Stimulated activated CD4-positive, alpha-beta T cell treated with anti-CD3 and anti-CD28 coated beads, TNF-alpha, amount 100 ng/mL, for 48 hours (primary cell): ENCODE data around the gene CEP104.

Source experiments
- DNase-seq, 3 donors: peaks; one replicate each; pipeline ENCODE4 v3.0.0-alpha.2; 2020; ENCODE audit warnings: low read depth in 3 of 3

CEP104 gene

GRCh38 chr1:3868464-3869006, 11.5 kb upstream of the CEP104 start:
- DNase-seq, result no peak

- no peak for DNase-seq
Measured at GRCh38 chr1:3865606-3866160, 8.7 kb upstream of the CEP104 start.

- DNase-seq, result no peak
Measured at GRCh38 chr1:3864884-3865283, 7.9 kb upstream of the CEP104 start.

GRCh38 chr1:3863231-3863935, 6.4 kb upstream of the CEP104 start:
- no peak for DNase-seq

- peak in 1 of 3 donors; percentile 3 for DNase-seq
Measured at GRCh38 chr1:3858231-3858981, 1.4 kb upstream of the CEP104 start.

GRCh38 chr1:3857791-3858129, 749 bp upstream of the CEP104 start:
- peak in 1 of 3 donors; percentile 0 for DNase-seq

- DNase-seq, result no peak
Measured at GRCh38 chr1:3852711-3853485, 4.1 kb downstream of the CEP104 start.

- no peak for DNase-seq
Measured at GRCh38 chr1:3852091-3852490, 4.9 kb downstream of the CEP104 start.

- DNase-seq, result no peak
Measured at GRCh38 chr1:3851292-3851691, 5.7 kb downstream of the CEP104 start.

GRCh38 chr1:3850857-3851256, 6.2 kb downstream of the CEP104 start:
- no peak for DNase-seq

- no peak for DNase-seq
Measured at GRCh38 chr1:3847081-3847480, 9.9 kb downstream of the CEP104 start.

- DNase-seq, result no peak
Measured at GRCh38 chr1:3846541-3846940, 10.5 kb downstream of the CEP104 start.

- DNase-seq, result no peak
Measured at GRCh38 chr1:3842912-3843311, 14.1 kb downstream of the CEP104 start.

GRCh38 chr1:3841491-3841890, 15.5 kb downstream of the CEP104 start:
- DNase-seq, result no peak

- no peak for DNase-seq
Measured at GRCh38 chr1:3838788-3839187, 18.2 kb downstream of the CEP104 start.

- no peak for DNase-seq
Measured at GRCh38 chr1:3837685-3838084, 19.3 kb downstream of the CEP104 start.

- DNase-seq, result no peak
Measured at GRCh38 chr1:3837200-3837599, 19.8 kb downstream of the CEP104 start.

- DNase-seq, result no peak
Measured at GRCh38 chr1:3836421-3836820, 20.6 kb downstream of the CEP104 start.

- DNase-seq, result no peak
Measured at GRCh38 chr1:3834701-3835100, 22.3 kb downstream of the CEP104 start.

- no peak for DNase-seq
Measured at GRCh38 chr1:3831689-3832088, 25.3 kb downstream of the CEP104 start.

GRCh38 chr1:3828391-3828790, 28.6 kb downstream of the CEP104 start:
- no peak for DNase-seq

- no peak for DNase-seq
Measured at GRCh38 chr1:3827813-3828307, 29.2 kb downstream of the CEP104 start.
